Measurements from ENCODE around the gene FER.
"Not testable (repeated sequence)": the region's sequence is repeated elsewhere in the genome, so short reads cannot be mapped to it uniquely, and the experiment has no call there.

FER gene

DNA sequence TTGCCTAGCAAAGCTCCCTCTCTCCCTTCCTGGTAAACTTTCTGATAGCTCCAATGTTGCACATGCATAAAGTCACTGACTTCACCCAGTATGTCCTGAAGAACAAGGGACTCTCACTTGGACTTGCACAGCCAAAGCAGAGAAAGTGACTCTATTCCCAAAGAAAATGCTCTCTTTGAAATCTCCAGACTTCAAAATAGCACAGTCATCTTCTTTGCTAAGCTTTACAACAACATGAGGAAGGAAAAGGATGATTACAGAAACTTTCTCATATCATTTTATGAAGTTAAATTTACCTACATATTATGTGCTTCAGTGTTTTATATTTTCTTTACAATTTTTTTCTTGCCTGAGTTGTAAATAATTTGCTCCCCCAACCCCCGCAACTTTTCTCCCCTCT is 397.4 kb downstream of the FER start:
- no peak for DNase-seq

DNA sequence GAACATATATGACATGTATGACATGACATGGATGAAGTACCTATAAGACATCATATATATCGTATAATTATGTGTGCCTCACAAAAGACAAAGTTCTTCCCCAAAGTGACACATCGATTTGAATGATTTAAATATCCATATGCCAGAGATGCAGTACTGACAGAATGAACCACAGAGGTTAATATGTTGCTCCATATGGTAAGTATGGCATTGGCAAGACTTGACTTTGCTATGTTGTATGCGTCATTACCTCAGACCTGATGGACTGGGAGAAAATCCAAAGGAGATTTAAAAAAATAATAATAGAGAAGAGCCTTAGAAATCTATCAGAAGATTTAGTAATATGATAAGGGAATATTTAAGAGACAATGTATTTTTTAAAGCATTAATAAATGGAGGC is 398.9 kb downstream of the FER start:
- no peak for DNase-seq

DNA sequence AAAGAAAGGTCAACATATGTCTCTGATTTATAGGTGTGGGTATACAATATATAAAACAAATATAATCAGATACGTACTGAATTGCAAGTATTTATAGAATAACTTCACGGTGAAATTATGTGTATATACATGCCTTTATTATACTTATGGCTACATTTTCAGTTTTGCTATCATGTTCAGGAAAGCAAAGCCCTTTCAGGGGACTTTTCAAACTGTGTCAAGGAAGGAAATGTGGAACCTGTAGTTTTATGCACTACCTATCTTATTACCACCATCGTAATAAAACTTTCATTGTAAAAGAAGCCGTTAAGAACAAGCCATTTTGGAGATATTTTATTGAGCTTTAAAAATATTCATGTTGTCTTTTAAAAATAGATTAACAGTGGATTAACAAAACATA is 404.9 kb downstream of the FER start:
- DNase-seq, result no peak

DNA sequence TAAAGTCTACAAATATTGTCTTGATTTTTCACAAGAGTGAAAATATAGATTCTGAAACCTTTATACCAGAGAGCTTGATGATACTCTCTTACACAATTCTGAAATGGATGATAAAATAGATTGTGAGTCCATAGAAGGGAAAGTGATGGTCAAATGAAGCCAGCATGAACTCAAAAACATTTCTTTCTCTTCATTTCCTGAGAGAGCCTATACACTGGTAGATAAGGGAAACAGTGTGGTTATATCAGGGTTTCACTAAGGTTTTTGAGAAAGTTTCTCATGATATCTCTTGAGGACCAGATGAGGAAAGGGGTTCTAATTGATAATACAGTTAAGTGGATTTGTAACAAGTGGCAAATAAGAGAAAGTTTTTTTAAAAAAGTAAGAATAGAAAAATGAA is 407.9 kb downstream of the FER start:
- no peak for DNase-seq

DNA sequence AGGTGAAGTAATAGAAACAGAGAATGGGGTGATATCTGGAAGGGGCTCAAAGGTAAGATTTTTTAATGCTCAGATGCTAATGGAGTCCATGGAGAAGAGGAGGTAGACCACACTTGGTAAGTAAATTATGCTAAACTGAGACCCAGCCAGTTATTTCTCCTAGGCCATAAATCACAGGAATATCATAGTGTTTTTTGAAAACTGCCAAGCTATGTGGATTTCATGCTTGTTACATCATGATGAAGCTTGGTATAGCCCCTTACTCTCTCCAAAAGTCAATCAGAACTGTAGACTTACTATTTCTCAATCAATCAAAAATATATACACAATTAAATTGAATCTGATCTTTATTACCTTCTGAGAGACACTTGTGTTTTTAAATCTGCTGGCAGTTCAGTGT is 409.2 kb downstream of the FER start:
- no peak for DNase-seq

DNA sequence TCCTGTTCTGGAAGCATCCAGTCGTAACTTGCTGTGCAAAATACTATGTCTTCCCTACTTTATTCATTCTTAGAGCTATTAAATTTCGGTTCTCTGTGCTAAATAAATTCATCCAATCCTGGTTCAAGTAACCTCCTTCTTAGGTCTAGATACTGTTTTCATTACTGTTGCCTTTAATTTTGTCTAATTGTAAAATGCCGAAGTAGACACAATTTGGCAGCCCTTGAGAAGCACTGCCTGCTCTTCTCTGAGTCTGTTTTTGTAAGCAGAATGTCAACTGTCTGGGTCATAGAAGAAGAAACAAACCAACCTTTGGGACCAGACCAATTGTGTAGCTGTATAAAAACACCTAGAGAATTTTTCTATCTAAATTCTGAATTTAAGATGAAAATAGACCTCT is 412.8 kb downstream of the FER start:
- no peak for DNase-seq

DNA sequence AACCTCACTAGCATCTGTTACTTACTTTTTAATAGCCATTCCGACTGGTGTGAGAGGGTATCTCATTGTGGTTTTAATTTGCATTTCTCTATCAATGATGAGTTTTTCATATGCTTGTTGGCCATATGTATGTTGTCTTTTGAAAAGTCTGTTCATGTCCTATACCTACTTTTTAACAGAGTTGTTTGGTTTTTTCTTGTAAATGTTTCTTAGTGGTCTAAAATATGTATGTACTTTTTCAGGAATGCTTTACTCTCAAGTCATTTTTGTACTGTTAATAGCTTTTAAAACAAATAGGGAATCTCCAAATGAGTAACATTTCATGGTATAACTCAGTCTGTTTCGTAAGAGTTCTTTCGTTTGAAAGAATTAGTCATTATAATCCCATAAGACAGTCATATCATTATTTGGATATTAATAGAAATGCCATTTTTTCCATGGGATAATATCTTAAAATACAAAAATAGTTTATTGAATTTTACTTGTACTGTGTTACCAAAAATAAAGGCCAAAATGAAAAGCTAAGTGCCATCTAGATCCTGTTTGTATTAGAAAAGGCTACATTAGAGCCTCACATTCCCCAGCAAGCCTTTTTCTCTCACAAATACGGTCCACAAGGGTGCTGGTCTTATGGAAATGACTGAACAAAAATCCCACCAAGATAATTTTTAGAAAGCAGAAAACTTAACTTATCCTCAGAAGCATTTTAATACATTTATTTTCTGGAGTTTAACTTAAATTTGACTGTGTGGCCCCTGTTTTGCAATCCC is 414.4 kb downstream of the FER start:
- DNase-seq, result no peak

DNA sequence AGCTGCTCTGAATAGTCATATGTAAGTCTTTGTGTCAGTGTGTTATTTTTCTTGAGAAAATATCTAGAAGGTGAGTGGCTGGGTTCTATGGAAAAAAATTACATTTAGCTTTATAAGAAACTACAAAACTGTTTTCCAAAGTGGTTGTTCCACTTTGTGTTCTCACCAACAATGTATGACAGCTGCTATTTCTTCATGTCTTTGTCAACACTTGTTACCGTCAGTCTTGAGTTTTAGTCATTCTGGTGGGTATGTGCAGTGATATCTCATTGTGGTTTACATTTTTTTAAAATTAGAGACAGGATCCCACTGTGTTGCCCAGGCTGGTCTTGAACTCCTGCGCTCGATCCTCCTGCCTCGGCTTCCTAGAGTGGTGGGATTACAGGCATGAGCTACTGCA is 415.6 kb downstream of the FER start:
- DNase-seq, result no peak

DNA sequence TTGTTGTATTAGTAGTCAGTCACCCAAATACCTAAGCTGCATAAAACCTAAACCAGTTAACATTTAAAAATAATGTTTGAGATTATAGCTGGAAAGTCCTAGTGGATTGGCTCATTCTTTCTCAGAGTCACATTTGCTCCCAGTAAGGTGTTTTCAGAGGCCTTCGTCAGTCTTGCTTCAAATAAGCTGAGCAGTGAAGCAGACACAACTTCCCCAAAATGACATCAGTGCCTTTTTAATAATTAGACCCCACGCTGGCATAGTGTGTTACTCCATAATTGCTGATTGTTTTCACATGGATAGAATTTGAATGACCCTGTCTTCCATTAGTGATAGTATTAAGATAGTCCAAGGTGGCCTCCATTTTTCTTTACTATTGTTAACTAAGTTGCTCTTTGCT is 416.3 kb downstream of the FER start:
- no peak for DNase-seq

DNA sequence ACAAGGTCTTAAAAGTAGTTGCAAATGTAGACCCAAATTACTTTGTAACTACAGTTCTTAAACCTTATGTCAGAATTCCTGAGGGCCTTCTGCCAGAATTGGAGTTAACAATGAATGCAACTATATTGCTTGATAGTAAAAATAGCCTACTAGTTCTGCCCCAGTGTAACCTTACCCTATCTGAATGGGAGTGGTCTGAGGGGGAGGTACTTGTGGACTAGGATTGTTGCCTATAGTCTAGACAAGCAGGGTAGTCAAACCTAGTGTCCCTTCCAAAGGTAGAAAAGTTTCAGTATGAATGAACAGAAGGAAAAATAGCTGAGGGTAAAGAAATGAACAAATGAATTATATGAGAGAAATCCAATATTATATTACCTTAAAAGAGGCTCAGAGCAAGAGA is 419.9 kb downstream of the FER start:
- DNase-seq, result no peak

DNA sequence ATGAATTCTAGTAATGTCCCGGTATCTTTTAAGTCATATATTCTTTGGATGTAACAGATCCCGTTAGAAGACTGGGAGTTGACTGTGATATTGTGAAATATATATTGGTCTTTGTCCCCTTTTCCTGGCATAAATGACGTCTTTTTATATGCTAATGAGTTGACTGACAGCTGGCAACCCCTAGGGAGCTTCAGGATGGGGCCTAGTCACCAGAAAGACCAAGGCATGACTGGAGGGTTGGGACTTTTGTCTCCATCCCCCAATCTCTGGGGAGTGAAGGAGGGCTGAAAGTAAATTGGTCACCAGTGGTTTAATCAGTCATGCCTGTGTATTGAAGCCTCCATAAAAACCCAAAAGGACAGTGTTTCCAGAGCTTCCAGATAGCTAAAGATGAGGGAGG is 420.5 kb downstream of the FER start:
- DNase-seq, result no peak

DNA sequence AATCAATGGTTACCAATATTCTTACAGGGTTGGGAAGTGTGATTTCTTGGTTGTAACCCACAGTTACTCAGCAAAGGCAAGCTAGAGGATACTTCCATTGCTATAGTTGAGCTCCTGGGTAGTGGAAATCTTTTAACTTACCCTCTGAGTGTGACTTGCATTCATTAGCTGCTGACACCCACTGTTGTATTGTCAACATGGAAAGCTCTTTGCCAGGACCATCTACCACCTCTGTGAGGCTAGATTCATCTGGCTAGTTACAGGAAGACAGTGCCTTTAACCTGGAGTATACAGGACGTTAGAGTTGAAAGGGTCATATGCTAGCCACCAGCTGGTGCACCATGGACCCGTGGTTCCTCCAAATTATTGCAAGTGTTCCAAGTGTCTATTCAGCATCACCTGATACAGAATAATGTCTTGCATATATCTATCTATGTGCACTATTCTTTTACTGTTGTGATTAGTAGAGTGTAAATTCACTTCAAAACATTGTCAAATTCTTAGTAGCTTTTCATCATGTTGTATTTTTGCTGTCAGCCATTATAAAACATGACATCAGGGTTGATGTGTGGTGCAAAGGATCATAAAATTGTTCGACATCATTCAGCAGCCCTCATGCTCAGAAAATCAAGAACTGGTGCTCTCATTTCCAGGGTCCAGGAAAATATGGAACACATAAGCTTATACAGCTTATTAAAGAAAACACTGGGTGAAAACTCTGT is 423.1 kb downstream of the FER start:
- no peak for DNase-seq

DNA sequence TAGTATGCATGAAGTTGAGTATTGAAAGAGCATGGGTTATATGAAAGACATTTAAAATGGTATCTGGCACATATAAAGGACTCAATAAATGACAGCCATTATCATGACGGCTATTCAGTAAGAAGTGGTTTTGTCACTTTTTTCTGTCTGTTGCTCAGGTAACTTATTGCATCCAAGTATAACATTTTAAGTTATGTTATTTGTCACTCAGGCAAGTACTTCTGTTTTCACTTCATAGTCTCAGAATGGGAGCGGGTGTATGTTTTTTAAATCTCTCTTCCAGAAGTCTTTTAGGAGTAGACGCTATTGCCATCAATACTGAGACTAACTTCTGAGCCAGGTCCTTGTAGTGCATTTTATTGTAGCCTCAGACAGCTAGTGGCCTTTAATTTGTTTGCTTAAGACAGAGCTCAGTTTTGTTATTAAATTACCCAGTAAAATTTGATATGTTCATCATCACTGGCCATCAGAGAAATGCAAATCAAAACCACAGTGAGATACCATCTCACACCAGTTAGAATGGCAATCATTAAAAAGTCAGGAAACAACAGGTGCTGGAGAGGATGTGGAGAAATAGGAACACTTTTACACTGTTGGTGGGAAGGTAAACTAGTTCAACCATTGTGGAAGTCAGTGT is 423.9 kb downstream of the FER start:
- not testable (repeated sequence) for DNase-seq

DNA sequence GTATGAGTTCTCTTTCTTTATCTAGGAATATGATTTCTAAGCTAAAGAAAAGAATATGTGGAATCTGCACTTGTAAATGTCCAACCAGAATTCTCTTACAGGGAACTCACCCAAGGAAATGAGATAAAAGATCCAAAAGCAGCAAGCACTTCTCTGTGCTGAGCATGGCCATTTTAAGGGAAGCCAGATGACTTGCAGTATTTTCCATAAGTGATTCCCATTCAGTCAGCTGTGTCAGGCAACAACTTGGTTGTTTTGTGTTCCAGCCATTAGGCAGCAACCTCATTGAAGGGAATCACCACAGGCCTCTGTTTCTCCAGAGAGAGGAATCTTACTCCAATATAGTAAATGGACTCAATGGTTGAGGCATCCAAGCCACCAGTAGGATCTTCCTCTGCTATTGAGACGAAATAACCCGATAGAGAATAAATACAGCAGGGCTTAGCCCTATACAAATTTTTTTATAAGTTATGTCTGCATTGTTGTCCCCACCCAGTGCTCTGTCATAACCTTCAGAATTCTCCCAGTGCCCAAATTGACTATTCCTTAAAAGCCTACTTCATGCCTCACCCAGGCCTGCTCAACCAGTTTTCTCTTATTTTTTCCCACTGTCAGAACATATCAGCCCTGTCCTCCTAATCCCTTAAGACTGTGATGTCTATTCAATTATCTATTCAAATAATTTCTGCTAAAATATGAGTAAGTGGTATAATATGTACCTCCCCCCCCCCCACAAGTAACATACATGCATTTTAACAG is 425.5 kb downstream of the FER start:
- DNase-seq, result no peak

DNA sequence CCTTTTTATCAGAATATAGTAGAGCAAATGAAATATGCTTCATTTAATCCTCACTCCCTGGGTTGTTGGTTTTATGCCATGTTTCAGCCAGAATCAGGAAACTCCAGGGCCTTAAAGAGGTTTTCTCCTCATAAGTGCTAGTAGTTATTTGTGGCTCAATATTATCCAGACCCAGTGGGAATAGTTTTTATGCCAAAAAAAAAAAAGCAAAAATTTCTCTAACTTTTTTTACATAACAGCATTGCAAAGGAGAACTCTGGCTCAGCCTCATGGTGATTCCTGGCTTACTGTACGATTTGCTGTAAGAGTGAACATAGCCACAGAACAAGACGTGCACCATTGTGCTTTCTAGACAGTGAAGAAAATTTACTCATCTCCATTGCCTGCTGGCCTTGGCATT is 429.5 kb downstream of the FER start:
- DNase-seq, result no peak

DNA sequence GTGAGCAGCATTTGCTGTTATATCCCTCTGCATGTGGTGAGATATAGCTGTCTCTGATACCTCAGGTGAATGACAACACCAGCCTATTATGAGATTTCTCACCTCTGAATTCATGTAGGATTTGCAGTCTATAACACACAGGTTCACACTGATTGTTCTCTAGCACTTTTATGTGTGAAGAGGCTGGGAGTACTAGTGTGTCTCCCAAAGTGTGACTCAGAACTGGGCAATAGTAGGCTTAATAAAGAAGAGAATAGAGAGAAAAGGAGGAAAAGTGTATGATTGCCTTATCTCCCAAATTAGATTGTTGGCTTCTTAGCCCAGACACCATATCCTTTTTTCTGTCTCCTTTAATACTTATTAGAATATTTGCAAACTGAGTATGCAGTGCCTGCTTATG is 430.1 kb downstream of the FER start:
- no peak for DNase-seq

DNA sequence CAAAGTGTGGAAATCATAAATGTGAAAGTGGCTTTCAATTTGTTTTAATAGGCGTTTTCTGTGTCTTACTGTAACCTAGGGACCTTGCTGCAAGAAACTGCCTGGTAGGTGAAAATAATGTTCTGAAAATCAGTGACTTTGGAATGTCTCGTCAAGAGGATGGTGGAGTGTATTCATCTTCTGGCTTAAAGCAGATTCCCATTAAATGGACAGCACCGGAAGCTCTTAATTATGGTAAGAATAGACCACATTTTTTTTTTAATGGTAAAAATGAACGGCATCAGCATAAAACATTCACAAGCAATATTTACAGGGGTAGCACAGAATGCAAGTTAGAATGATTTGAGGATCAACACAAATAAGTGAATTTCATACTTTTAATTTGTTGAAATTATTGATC is 433.0 kb downstream of the FER start:
- no peak for DNase-seq

DNA sequence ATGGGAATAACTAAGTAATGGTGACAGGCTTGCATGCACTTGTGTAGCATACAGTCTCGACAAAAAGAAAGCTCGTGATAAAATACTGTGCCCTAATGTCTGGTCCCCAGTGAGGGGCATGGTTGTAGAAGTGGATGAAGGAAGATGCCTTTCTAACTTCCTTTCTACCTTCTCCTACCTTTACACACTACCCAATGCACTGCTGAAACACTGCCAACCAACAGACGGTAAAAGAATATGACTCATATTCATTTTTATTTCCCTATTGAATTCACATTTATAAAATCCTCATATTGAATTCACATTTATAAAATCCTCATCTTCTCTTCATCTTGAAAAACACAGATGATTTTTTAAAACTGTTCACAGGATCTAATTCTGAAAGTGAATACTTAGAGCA is 439.1 kb downstream of the FER start:
- no peak for DNase-seq

DNA sequence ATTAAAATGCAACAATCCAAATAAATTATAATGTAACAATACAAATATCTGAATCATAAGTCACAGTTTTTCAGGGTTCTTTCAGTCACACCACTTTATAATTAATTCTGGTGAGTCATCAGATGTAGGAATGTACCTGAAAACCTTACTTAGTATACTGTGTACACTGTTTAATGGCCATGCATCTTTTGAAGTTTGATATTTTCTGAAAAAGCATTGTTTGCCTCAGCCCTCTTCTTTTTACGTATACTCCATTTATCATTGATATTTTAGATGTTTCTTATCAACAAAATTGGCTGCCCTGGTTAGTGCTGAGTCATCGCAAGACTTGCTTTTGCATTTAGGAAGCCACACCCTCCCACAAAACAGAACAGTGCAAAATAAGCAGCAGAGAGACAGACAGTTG is 443.5 kb downstream of the FER start:
- no peak for DNase-seq

DNA sequence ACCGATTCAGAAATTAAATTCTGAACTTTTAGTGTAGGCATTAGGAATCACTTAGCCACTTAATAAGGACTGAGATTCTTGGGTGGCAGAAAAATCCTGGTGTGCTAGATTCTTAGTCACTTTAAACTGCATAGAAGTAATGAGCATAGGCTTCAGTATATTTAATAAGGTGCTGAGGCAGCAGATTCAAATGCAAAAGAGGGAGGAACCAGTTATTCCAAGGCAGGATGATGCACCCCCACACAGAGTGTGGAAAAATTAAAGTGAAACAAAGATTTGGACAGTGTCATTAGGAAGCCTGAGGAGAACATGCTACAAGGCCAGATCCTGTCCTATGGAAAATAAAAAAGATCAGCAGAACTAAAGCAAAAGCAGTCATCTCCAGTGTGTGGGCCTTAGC is 444.3 kb downstream of the FER start:
- no peak for DNase-seq

DNA sequence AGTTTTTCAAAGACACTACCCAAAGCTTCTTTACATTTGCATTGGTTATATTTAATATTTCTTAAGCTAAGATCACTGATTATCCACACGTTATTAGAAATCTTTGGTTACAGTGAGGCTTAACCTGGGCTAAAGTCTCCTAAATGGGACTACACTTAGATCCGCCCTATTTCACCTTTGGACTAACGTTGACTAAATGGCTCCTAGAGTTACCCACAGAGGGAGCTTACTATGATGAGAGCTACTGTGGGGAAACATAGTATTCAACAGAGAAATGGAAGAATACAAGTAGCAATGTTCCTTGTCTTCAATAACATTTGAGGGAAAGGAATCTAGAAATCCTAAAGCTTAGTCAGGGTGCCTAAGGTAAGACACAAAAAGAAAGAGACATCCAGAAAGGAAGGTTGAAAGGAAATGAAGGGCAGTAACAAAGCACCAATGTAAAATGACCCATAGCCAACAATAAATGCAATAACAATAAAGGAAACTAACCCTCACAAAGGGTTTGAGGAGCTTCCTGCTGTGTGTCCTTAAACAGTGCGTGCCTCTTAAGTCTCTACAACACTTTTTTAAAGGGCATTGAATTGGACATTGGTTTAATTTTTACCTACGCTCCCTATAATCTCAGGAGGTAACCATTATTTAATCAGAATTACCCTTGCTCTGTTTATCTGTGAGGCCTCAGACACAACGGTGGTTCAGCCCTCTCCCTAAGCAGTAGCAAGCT is 445.0 kb downstream of the FER start:
- no peak for DNase-seq

DNA sequence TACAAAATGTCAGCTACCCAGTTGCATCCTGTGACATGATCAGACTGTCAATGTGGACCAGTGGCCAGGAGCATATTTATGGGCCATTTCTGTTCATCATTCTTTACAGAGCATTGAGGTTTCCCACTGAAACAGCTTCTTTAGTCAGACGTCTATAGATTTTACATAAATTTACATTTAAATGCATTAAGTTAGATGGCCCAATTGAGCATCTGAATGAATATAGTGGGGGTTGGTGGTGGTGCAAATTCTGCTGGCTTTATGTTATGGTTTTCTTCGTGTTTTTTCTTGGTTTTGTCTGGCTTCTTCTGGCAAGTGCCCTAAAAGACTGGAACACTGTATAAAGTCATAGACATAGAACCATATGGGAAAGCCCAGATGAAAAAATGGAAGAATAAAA is 448.0 kb downstream of the FER start:
- DNase-seq, result no peak

All from stimulated activated CD4-positive, alpha-beta T cell treated with anti-CD3 and anti-CD28 coated beads, Interleukin-15, amount 100 ng/mL, for 24 hours (primary cell).